Measurements from ENCODE around the gene MCUR1.
"Not testable (repeated sequence)": the region's sequence is repeated elsewhere in the genome, so short reads cannot be mapped to it uniquely, and the experiment has no call there.

MCUR1 gene

GRCh38 chr6:13814176-13814937, at the start of gene MCUR1:
MCUR1 (minus strand) TSS chr6:13814557; CDS start chr6:13814429, 128 bp downstream.
- peak; percentile 88 for DNase-seq

- no peak for DNase-seq
Observed at GRCh38 chr6:13863699-13864155, 49.4 kb upstream of the MCUR1 start.

GRCh38 chr6:13860556-13861185, 46.3 kb upstream of the MCUR1 start:
- not testable (repeated sequence) for DNase-seq

- DNase-seq: no peak
Observed at GRCh38 chr6:13859871-13860555, 45.7 kb upstream of the MCUR1 start.

- DNase-seq: no peak
Observed at GRCh38 chr6:13854716-13855250, 40.4 kb upstream of the MCUR1 start.

- no peak for DNase-seq
Observed at GRCh38 chr6:13853871-13854270, 39.5 kb upstream of the MCUR1 start.

GRCh38 chr6:13851803-13852202, 37.4 kb upstream of the MCUR1 start:
- no peak for DNase-seq

GRCh38 chr6:13851330-13851729, 37.0 kb upstream of the MCUR1 start:
- DNase-seq: no peak

GRCh38 chr6:13850690-13851089, 36.3 kb upstream of the MCUR1 start:
- not testable (repeated sequence) for DNase-seq

GRCh38 chr6:13848522-13849150, 34.3 kb upstream of the MCUR1 start:
- no peak for DNase-seq

- DNase-seq: no peak
Observed at GRCh38 chr6:13847326-13848050, 33.1 kb upstream of the MCUR1 start.

- DNase-seq: no peak
Observed at GRCh38 chr6:13846841-13847240, 32.5 kb upstream of the MCUR1 start.

GRCh38 chr6:13841936-13842335, 27.6 kb upstream of the MCUR1 start:
- DNase-seq: no peak

GRCh38 chr6:13838616-13839015, 24.3 kb upstream of the MCUR1 start:
- DNase-seq: no peak

GRCh38 chr6:13836170-13836569, 21.8 kb upstream of the MCUR1 start:
- DNase-seq: no peak

- DNase-seq: no peak
Observed at GRCh38 chr6:13834790-13835189, 20.4 kb upstream of the MCUR1 start.

GRCh38 chr6:13834018-13834417, 19.7 kb upstream of the MCUR1 start:
- not testable (repeated sequence) for DNase-seq

GRCh38 chr6:13832778-13833177, 18.4 kb upstream of the MCUR1 start:
- no peak for DNase-seq

GRCh38 chr6:13831615-13832014, 17.3 kb upstream of the MCUR1 start:
- DNase-seq: no peak

GRCh38 chr6:13830803-13831202, 16.4 kb upstream of the MCUR1 start:
- DNase-seq: no peak

GRCh38 chr6:13829419-13829818, 15.1 kb upstream of the MCUR1 start:
- DNase-seq: not testable (repeated sequence)

GRCh38 chr6:13828656-13829301, 14.4 kb upstream of the MCUR1 start:
- DNase-seq: not testable (repeated sequence)

Data from HCEC 1CT (cell line).